A549 (cell line): ENCODE data around the gene GTF2IRD1. TPM values are rescaled to one million over a fixed set of nuclear protein-coding genes. Genes with fewer than 3 reads are reported as not detected.

Experiments used
- ATAC-seq, 2 experiments: fragments of 200-7000 bp in 1 of 2; fragments of >200 bp in 1 of 2; cut with Nextera tagmentation in 1 of 2; cut with Tn5 transposase in 1 of 2; 3 replicates each; pipeline versions ENCODE4 v1.8.0 to v1.9.1; 2018 to 2020; ENCODE audit warnings: mild to moderate bottlenecking in 1 of 2, moderate library complexity in 1 of 2
- CTCF ChIA-PET: fragments of 300-600 bp; sonication (Branson Sonifier 250); formaldehyde crosslinking; extraction: SDS; loops from one replicate; lab custom pipeline; 2021; ENCODE audit warnings: antibody characterized with exemption, inconsistent platforms; lab: Yijun Ruan, JAX
- POLR2A ChIA-PET: fragments of 350-600 bp; formaldehyde crosslinking; extraction: SDS; loops from one replicate; lab custom pipeline; 2021; ENCODE audit warnings: antibody characterized with exemption, inconsistent platforms; lab: Yijun Ruan, JAX
- DNase-seq, 2 experiments: peaks; one replicate each; pipeline versions ENCODE4 v3.0.0 to v3.0.0-alpha.2; 2011 to 2016; ENCODE audit warnings: low read depth in 1 of 2, low spot score in 1 of 2
- FAIRE-seq: peaks from 2 replicates; lab custom pipeline; 2011; peaks lifted over from hg19 to GRCh38; lab: Jason Lieb, UNC
- H3K27ac ChIP-seq, 2 experiments: fragments of >200 bp; sonication (Bioruptor Twin); formaldehyde crosslinking; 3 replicates each; pipeline ENCODE4 v1.5.1; 2016 to 2017
- H3K4me1 ChIP-seq: fragments of >200 bp; sonication (Bioruptor Twin); formaldehyde crosslinking; 3 replicates; pipeline ENCODE4 v1.6.1; 2016
- H3K4me2 ChIP-seq: fragments of >200 bp; sonication (Bioruptor Twin); formaldehyde crosslinking; 3 replicates; pipeline ENCODE4 v1.6.1; 2016
- H3K4me3 ChIP-seq: fragments of >200 bp; sonication (Bioruptor Twin); formaldehyde crosslinking; 3 replicates; pipeline ENCODE4 v1.5.1; 2016
- H3K9me3 ChIP-seq: fragments of >200 bp; sonication (Bioruptor Twin); formaldehyde crosslinking; 3 replicates; pipeline ENCODE4 v1.6.1; 2016
- CBX8 ChIP-seq: fragments of 200-600 bp; sonication (generic); IDR thresholded peaks from 2 replicates; pipeline ENCODE4 v1.6.1; 2016
- CEBPB ChIP-seq, 2 experiments: fragments of >200 bp in 1 of 2; sonication (Bioruptor Twin) in 1 of 2; formaldehyde crosslinking in 1 of 2; IDR thresholded peaks; 2 replicates each; pipeline ENCODE4 v1.6.1; 2012 to 2016
- CHD4 ChIP-seq: fragments of 200-600 bp; sonication (generic); IDR thresholded peaks from 2 replicates; pipeline ENCODE4 v1.6.1; 2016; ENCODE audit warnings: antibody characterized with exemption, mild to moderate bottlenecking, borderline replicate concordance
- EHF ChIP-seq: fragments of 250-450 bp; sonication (Bioruptor Pico); IDR thresholded peaks from 2 replicates; pipeline ENCODE4 v1.5.0; 2020; ENCODE audit warnings: mild to moderate bottlenecking
- EHMT2 ChIP-seq: fragments of 200-600 bp; sonication (generic); IDR thresholded peaks from 2 replicates; pipeline ENCODE4 v1.6.1; 2016; ENCODE audit warnings: antibody characterized with exemption, low read depth, mild to moderate bottlenecking, moderate library complexity
- FOSL2 ChIP-seq, 2 experiments: fragments of 450-650 bp in 1 of 2; fragments of >200 bp in 1 of 2; sonication (Bioruptor Twin) in 1 of 2; formaldehyde crosslinking; IDR thresholded peaks; 2 replicates each; pipeline versions ENCODE4 v1.5.0 to v1.6.1; 2016 to 2020; ENCODE audit warnings: mild to moderate bottlenecking in 1 of 2, moderate library complexity in 1 of 2
- HOXA7 ChIP-seq: fragments of 250-450 bp; sonication (Bioruptor Pico); IDR thresholded peaks from 2 replicates; pipeline ENCODE4 v1.5.0; 2020; ENCODE audit warnings: mild to moderate bottlenecking, moderate library complexity
- HOXB13 ChIP-seq: fragments of 250-450 bp; sonication (Bioruptor Pico); IDR thresholded peaks from 2 replicates; pipeline ENCODE4 v1.5.0; 2020; ENCODE audit warnings: low read depth, mild to moderate bottlenecking, moderate library complexity
- HOXB5 ChIP-seq: fragments of 250-450 bp; sonication (Bioruptor Pico); IDR thresholded peaks from 2 replicates; pipeline ENCODE4 v1.5.0; 2020; ENCODE audit warnings: mild to moderate bottlenecking, moderate library complexity
- JUN ChIP-seq, 2 experiments: fragments of >200 bp; sonication (Bioruptor Twin); formaldehyde crosslinking; IDR thresholded peaks; 2 replicates in 1 of 2; 3 replicates in 1 of 2; pipeline ENCODE4 v1.6.1; 2016 to 2017
- JUNB ChIP-seq: fragments of >200 bp; sonication (Bioruptor Twin); formaldehyde crosslinking; IDR thresholded peaks from 2 replicates; pipeline ENCODE4 v1.6.1; 2016
- NR3C1 ChIP-seq: fragments of >200 bp; sonication (Bioruptor Twin); formaldehyde crosslinking; IDR thresholded peaks from 3 replicates; pipeline ENCODE4 v1.6.1; 2017
- POLR2A ChIP-seq: IDR thresholded peaks from 2 replicates; pipeline ENCODE4 v1.6.1; 2012; ENCODE audit warnings: mild to moderate bottlenecking, low read length
- POLR2AphosphoS2 ChIP-seq: conservative IDR thresholded peaks from 2 replicates; pipeline ENCODE4 v1.6.1; 2012; ENCODE audit warnings: low read length, improper control_type of control experiment, inconsistent platforms
- SREBF2 ChIP-seq: fragments of 450-650 bp; IDR thresholded peaks from 2 replicates; pipeline ENCODE4 v1.6.1; 2014; ENCODE audit warnings: mild to moderate bottlenecking, moderate library complexity
- TP53 ChIP-seq: fragments of 250-450 bp; sonication (Bioruptor Pico); IDR thresholded peaks from 2 replicates; pipeline ENCODE4 v1.5.0; 2021; ENCODE audit warnings: mild to moderate bottlenecking, moderate library complexity
- USF2 ChIP-seq: fragments of 450-650 bp; IDR thresholded peaks from 2 replicates; pipeline ENCODE4 v1.6.1; 2014; ENCODE audit warnings: antibody characterized with exemption
- ZSCAN20 ChIP-seq: fragments of 250-450 bp; sonication (Bioruptor Pico); IDR thresholded peaks from 2 replicates; pipeline ENCODE4 v1.8.0; 2022; ENCODE audit warnings: mild to moderate bottlenecking, moderate library complexity
- WGBS: methylation state at CpG from one replicate; pipeline ENCODE4 v1.1.6; 2017; ENCODE audit errors: missing lambda C conversion rate; 5-methylcytosine and 5-hydroxymethylcytosine counted together
- polyA plus RNA-seq, 4 experiments: library from polyadenylated mRNA; depleted of rRNA in 3 of 4; stranded (reverse); fragments of >200 nt; fragmentation: RNase III in 1 of 4; extraction: RNeasy Plus Mini Kit Qiagen cat#74134 plus additional on column Dnase treatment in 1 of 4; gene quantifications; 2 replicates in 3 of 4; 3 replicates in 1 of 4; pipeline ENCODE4 v1.2.3, GENCODE V29; 2011 to 2017
- TF ChIP-seq, protein P1 (sequence below): IDR thresholded peaks from 2 replicates; pipeline ENCODE4 v1.6.1; 2012
- TF ChIP-seq, protein P2 (sequence below): fragments of >200 bp; sonication (Bioruptor Twin); formaldehyde crosslinking; IDR thresholded peaks from 3 replicates; pipeline ENCODE4 v1.6.1; 2016

The GTF2IRD1 gene
- polyA plus RNA-seq, 2 of the 4 experiments (the other 2 are of a cell fraction) = 19.9 to 20.5 TPM

- Histone ChIP-seq H3K4me1 (peaks cover 70% of the 10 kb centered on the region), H3K4me2 (peak overlapping the region; percentile 81), H3K4me3 (no peak overlapping the region), H3K27ac (peak overlapping the region; percentile 93 to 97), H3K9me3 (no peaks in the 10 kb centered on the region)
- peak in 1 of 2 experiments; percentile 48 for DNase-seq
- no peak for FAIRE-seq
- ChIA-PET CTCF (interaction anchor here (1.1 to 3.1 kb wide), 6 partner anchors 13 to 98 kb away, joined by 3 to 11 read pairs (median 4); no protein-coding TSS in a partner anchor), POLR2A (interaction anchor here (0.6 kb wide), 1 partner anchor 174 kb away, joined by 6 read pairs; the partner anchor contains the start of gene GTF2I)
- ATAC-seq = peak in 1 of 2 experiments; percentile 15; a peak in 3 of 6 replicates
- TF ChIP-seq, protein P1, sequence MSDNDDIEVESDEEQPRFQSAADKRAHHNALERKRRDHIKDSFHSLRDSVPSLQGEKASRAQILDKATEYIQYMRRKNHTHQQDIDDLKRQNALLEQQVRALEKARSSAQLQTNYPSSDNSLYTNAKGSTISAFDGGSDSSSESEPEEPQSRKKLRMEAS = peak; percentile 42; the same call in 1 of the 2 replicates
- TF ChIP-seq, protein P2, sequence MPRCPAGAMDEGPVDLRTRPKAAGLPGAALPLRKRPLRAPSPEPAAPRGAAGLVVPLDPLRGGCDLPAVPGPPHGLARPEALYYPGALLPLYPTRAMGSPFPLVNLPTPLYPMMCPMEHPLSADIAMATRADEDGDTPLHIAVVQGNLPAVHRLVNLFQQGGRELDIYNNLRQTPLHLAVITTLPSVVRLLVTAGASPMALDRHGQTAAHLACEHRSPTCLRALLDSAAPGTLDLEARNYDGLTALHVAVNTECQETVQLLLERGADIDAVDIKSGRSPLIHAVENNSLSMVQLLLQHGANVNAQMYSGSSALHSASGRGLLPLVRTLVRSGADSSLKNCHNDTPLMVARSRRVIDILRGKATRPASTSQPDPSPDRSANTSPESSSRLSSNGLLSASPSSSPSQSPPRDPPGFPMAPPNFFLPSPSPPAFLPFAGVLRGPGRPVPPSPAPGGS = no peak
- TF ChIP-seq HOXB13 (CRISPR knock-in tag) (0 out of 2 replicates have a peak, but pooled peaks have one; percentile 22), POLR2A (no peak), HOXA7 (CRISPR knock-in tag) (peak; percentile 47; the same call in 1 of the 2 replicates), SREBF2 (no peak), FOSL2 (IDR thresholded peaks at IDR 0.05) (no peak), FOSL2 (CRISPR knock-in tag; IDR thresholded peaks at IDR 0.05) (0 out of 2 replicates have a peak, but pooled peaks have one; percentile 3), EHF (peak; percentile 69; the same call in 1 of the 2 replicates), HOXB5 (CRISPR knock-in tag) (no peak), CEBPB (IDR thresholded peaks at IDR 0.05) (0 out of 4 replicates have a peak, but pooled peaks of 1 of the 2 experiments have one; percentile 6), JUNB (no peak), USF2 (no peak), JUN (IDR thresholded peaks at IDR 0.05) (peak in 1 of 2 experiments; percentile 32; a peak in 1 of 5 replicates)
- 43% methylated on average over 11 of the region's 11 CpGs for WGBS
These were observed 30.0 kb downstream of the GTF2IRD1 start for GRCh38 chr7:74483402-74484336.

- DNase-seq = no peak
- TF ChIP-seq HOXB13 (CRISPR knock-in tag) (no peak), ZSCAN20 (CRISPR knock-in tag) (no peak), EHMT2 (no peak), CBX8 (no peak), TP53 (CRISPR knock-in tag) (no peak), JUN (IDR thresholded peaks at IDR 0.05) (no peak), CHD4 (no peak), POLR2AphosphoS2 (no peak), NR3C1 (no peak)
- no peak overlapping the region for H3K4me2 ChIP-seq
- POLR2A ChIA-PET = no interaction called here
- no peak for ATAC-seq
- no peak overlapping the region for H3K4me3 ChIP-seq
- peak overlapping the region in 1 of 2 experiments; percentile 93; a peak in 4 of 6 replicates for H3K27ac ChIP-seq
- H3K9me3 ChIP-seq = no peaks in the 10 kb centered on the region
- FAIRE-seq = no peak
- CTCF ChIA-PET = interaction anchor here (0.6 to 3.1 kb wide), 2 partner anchors 36 to 58 kb away, joined by 3 to 11 read pairs; no protein-coding TSS in a partner anchor
- whole genome bisulfite sequencing = 93% methylated on average over 7 of the region's 7 CpGs
- peaks cover 51% of the 10 kb centered on the region for H3K4me1 ChIP-seq
These were observed 31.9 kb downstream of the GTF2IRD1 start for GRCh38 chr7:74485611-74486010.
